HG02798 (cell line): ENCODE measurements around the gene PDE4D.
"Not testable (repeated sequence)": the region's sequence is repeated elsewhere in the genome, so short reads cannot be mapped to it uniquely, and the experiment has no call there.

Source experiments
- ATAC-seq: cut with Tn5 transposase; IDR thresholded peaks from one replicate; pipeline ENCODE4 v1.9.1; 2021; ENCODE audit warnings: mild to moderate bottlenecking; ENCODE audit not compliant: unreplicated experiment, poor library complexity

PDE4D gene

DNA sequence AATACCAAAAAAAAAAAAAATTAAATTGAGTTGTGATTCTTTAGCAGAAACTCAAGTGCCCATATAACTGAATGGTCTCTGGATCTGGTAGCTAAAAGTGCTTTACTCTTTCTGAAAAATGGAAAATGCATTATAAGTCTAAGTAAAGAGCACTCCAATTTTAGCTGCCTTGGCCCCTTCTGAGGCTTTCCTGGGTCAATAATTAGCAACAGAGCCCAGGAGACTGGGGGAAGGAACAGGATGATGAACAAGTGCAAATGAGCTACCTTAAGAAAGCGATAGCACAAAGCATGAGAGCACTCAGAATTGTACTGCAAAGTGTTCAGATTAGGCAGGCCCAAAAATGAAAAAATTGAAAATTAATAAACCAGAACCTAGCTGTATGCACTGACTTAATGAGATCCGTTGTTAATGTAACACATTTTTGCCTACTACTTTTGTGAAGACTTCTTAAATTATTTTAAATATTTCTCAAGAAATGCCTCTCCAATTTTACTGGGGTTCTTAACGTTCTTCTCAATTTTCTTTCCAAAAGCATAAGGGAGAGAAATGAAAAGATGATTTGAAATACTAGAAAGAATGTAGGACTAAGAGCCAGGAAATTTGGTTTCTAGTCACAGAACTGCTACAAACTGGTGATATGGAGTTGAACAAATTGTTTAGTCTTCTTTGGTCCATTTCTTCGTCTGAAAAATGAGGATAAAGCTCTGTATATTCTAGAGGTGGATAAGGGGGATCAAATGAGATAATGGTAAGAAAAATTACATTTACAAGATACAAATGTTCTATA lies 566.1 kb downstream of the PDE4D start:
- no peak for ATAC-seq

DNA sequence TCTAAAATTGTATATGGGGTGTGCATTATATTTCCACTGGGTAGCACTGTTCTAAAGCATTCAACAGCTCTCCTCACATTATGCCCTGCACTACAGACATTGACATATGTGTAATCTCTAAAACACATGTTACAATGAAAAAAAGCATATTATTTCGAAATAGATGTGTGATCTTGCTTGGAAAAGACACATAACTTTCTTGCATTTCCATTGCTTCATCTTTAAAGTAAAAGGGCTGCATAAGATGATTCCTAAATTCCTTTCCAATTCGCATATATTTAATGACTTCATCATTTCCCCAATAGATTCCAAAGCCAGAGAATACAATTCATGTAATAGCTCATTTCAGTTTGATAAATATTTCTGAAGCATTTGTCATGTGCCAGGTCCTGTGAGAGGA lies 566.9 kb downstream of the PDE4D start:
- no peak for ATAC-seq

DNA sequence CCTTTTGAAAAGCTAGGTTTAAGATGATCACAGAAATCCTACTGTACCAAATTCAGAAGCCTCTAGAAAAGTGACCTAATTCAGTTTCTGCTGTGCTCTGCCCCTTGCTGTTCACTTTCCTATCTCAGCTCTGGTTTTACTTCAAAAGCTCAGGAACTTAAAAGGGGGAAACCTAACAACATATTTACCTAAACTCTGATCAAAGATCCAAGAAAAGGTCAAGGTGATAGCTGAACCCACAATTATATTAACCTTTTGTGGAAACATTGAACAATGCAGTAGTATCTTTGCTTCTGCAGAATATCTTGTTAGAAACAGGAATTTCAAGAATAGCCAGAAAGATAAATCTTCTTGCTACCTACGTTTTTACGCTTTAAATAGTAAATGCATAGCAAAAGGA lies 568.5 kb downstream of the PDE4D start:
- no peak for ATAC-seq

DNA sequence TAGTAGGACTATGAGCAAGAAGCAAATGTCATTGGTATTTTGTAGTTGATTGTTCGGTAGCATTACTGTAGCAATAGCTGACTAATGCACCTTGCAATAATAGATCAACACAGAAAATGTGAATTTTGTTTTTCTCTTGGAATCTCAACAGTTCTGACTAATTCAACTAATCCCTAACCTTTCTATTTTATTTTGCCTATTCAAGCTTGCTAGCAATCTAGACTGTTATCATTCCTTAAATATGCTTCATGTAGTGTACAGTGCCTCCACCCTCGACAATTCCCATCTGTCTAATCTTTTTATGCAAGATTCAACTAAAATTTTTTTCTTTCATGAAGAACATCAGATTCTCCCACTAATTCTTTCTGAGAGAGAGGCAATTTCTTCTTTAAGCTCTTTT lies 570.6 kb downstream of the PDE4D start:
- no peak for ATAC-seq

DNA sequence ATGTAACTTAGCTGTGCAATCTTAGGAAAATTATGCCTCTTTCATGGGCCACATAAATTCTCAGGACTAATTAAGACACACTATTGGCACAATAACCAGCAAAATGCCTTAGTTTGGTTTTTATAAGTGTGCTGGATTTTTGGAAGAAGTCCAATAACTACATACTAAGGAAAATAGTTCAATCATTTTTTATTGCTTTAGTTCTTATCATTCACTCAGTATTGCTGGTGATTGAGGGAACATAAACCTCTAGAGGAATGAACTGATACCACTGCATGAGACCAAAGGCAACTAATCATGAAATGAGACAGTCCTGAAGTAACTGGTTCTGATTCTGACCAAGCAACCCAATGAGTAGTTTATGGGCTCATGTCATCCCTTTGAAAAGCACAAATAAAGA lies 571.5 kb downstream of the PDE4D start:
- no peak for ATAC-seq

DNA sequence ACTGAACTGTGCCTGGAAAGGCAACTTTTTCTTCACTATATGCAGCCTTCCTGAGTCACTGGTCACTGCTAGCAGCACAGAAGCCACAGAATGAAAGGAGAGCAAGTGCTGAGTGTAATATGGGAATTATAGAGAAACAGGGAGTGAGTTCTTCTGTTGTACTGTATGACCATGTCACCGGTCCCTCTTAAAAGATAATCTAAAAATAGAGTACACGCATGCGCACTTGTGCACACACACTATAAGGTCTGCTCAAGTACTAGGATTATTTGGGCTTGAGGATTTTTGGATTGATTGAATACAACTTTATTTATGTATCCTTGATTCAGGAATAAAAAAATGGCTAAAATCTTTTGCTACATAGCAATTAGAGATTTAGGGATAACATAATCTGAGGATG lies 571.9 kb downstream of the PDE4D start:
- no peak for ATAC-seq

DNA sequence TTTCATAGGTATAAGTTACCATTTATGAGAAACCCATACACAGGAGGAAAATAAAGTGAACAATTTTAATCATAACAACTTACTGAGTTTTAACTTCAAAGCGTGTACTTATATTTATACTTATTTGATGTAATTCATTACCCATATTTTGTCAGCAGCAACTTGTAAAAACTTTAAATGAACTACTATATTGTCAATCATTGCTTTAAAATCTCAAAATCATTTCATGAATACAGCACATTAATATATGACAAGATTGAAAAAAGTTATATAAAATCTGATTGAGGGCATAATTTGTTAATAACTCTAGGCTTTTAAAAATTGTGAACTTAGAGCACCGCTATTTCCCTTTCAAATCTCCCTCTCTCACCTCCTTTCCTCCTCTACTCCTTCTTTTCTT lies 573.1 kb downstream of the PDE4D start:
- no peak for ATAC-seq

DNA sequence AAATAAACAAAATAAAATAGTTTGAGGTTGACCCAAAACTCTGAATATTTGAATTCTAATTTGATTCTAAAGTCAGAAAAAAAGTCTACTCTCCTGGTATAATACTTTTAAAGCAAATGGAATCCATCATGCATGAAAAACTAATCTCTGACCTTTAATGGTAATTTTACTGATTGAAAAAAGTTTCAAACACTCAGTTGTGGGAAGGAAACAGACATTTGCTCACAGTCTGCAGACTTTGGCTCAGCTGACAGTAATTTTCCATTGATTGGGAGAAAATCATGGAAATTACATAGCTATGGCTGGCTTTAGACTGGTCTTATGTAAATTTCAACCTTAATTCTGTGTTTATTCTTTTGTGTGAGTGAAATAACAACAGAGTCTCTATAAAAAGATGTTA lies 574.3 kb downstream of the PDE4D start:
- no peak for ATAC-seq

DNA sequence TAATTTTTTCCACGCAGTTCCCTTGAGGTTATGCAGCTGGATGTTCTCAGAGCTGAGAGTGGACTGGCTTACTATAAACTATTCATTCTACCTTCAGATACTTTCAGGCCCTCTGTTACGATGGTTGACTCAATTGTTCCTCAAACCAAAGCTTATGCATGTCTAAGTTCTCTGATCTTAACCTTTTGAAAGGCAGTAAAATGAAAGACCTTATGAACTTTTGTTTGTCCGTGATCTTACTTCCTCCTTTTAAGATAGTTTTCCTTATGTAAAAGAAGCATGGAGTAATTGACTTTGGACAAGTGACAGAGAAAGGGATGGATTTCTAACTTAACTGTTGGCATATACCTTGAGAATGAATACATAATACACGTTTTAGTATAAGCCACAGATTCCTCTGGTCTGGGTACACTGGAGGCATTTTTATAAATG lies 575.7 kb downstream of the PDE4D start:
- ATAC-seq: no peak

DNA sequence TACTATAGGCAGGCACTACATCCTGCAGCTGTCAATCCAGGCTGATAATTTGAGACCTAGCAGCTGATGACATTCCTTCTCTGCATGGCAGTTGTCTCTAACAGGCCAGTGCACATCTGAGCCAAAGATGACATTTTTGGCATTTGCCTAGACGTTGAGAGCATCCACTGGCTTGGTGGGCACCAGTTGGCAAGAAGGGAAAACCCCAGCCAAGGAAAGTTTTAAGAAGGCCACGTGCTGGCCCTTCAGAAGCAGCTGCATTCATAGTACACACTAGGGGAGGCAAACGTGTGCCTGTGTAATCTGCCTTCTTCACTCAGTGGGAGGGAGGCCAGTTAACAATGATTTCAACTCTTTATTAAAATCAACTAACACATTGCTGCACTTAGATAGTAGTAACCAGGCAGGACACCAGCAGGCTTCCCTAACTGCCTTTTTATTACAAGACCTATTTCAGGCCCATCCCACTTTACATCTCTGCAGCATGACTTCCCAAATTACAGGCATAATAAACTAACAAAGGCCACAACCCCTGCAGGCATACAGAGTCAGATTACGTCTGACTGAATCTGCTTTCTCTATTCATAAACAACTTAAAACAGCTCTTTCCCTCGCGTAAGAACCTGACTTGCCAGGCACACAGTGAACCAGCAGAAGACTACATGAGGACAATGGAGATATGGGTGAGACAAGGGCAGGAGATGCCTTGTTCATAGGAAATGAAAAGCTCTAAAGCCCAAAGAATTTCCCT lies 576.3 kb downstream of the PDE4D start:
- ATAC-seq: no peak

DNA sequence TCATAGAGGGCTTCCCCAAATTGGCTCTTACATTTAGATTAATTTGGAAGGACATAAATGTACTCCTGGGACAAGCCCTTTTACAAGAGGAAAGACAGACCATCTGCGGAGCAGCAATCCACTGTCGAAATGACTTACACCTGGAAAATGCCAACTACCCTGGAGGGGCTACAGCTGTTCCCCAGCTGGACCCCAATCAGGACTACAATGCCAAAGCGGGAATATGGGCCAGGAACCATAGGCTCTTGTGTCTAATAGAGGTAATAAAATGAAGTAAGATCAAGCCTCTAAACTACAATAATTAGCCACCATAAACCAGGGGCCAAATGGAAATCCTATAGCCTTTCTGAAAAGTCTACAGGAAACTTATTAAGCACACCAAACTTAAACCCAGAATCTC lies 581.3 kb downstream of the PDE4D start:
- no peak for ATAC-seq

DNA sequence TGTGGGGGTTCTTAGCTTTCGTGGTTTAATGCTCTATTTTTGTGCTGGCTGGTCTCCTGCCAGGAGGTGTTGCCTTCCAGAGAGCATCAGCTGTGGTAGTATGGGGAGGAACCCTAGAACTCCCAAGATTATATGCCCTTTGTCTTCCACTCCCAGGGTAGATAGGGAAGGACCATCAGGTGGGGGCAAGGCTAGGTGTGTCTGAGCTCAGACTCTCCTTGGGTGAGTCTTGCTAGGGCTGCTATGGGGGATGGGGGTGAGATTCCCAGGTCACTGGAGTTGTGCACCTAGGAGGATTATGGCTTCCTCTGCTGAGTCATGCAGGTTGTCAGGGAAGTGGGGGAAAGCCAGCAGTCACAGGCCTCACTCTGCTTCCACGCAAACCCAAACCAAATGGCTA lies 584.8 kb downstream of the PDE4D start:
- ATAC-seq: not testable (repeated sequence)

DNA sequence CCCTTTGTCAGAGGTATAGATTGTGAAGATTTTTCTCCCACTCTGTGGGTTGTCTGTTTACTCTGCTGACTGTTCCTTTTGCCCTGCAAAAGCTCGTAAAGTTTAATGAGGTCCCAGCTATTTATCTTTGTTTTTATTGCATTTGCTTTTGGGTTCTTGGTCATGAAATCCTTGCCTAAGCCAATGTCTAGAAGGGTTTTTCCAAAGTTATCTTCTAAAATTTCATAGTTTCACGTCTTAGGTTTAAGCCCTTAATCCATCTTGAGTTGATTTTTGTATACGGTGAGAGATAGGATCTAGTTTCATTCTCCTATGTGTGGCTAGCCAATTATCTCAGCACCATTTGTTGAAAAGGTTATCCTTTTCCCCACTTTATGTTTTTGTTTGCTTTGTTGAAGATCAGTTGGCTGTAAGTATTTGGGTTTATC lies 590.2 kb downstream of the PDE4D start:
- not testable (repeated sequence) for ATAC-seq

DNA sequence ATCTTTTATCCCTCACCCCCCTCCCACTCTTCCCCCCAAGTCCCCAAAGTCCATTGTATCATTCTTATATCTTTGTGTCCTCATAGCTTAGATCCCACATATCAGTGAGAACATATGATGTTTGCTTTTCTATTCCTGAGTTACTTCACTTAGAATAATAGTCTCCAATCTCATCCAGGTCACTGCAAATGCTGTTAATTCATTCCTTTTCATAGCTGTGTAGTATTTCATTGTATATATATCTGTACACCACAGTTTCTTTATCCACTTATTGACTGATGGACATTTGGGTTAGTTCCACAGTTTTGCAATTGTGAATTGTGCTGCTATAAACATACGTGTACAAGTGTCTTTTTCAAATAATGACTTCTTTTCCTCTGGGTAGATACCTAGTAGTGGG lies 591.0 kb downstream of the PDE4D start:
- ATAC-seq: not testable (repeated sequence)

DNA sequence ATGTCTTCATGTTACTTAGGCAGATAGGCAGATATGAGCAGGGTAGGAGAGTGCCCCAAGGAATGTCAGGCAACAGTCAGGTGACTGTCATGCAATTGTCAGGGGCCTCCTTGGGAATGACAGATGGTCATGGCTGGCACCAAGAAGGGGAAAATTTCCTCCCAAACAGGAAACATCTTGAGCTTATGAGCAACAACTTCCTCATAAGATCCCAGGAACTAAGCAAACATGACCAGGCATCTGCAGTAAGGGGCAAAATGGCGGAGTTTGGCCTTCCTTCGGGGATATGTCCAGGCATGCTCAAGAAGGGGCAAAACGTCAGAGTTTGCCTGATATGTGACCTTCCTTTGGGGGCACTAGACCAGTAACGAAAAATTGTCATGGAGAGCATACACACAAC lies 591.8 kb downstream of the PDE4D start:
- ATAC-seq: no peak

DNA sequence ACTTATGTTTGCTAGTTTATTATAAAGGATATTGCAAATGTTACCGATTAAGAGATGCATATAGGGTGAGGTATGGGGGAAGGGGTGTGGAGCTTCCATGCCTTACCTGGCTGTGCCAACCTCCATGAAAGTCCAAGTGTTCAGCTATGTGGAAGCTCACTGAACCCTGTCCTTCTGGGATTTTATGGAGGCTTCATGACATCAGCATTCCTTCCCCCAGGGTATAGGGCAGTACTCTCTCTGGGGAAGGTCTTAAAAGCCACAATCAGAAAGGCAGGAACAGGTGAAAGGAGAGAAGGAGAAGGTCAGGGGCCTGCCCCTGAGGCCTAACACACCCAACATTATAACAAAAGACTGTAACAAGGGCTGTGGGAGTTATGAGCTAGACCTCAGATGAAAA lies 592.6 kb downstream of the PDE4D start:
- no peak for ATAC-seq

DNA sequence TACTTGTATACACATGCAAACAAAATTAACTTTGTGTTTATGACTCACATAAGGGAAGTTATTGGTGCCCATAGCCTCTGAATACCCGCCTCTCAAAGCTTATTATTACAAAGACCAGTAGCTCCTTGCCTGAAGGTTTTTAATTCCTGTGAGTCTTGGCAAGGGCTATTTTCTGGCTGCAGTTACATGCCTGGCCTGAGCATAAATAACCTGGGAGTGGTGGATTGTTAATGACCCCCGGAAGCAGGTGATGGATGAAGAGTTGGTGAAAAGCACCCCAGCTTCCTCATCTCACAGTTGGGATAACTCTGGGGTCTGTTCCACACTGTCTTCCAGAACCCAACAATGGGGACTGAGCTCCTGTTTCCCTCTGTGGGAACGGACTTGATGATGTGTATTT lies 594.5 kb downstream of the PDE4D start:
- ATAC-seq: no peak

DNA sequence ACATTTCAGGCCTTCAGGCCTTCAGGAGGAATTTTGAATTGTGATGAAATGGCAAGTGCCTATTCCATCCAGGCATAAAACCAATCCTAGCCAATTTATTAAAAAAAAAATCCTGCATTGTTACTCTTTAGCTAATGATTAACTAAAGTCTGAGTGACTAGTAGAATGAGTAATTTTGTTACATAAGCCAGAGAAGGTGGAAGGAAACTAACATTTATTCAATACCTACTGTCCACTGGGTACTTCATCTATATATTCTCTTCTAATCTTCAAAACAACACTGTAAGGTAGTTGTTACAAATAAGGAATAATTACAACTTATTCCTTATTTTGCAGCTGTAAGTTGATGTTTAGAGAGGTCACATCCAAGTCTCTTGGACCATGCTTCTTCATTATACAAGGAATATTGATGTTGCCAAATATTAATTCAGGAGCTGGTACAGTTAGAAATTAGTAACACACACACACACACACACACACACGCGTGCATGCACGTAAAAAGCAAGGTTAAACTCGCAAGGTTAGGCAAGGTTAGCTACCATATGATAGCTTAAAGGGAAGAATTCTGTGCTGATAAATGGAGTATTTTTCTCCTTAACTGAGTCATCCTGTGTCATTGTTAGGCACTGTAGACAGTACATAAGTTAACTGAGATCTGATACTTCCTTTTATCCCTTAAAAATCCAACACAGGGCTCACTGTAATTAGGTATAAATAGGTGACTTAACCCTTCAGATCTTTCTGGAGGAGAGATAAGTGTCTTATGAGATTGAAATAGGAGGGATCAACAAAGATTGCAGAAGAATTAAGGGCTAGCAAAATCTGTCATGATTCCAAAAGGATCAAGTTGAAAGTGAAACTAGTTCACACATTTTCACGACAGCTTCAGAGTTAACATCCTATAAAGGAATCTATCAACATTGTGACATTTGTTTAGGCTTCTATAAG lies 596.9 kb downstream of the PDE4D start:
- no peak for ATAC-seq

DNA sequence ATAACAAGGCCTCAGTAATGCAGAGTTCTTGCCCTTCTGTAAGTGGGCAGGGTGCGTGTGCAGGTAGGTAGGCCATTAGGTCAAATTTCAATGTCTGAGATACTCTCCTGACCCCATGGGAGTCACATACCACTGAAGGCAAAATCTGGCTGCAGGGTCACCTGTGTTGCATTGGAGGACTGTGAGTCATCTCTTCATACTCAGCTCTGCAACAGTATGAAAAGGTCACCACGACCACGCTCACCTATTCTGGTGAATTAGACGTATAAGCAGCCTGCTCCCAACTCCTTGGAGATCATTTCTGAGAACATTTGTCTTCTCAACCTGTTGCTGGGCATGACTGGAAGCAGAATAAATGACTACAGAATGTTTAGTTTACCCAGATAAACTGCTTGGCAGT lies 599.8 kb downstream of the PDE4D start:
- ATAC-seq: no peak

DNA sequence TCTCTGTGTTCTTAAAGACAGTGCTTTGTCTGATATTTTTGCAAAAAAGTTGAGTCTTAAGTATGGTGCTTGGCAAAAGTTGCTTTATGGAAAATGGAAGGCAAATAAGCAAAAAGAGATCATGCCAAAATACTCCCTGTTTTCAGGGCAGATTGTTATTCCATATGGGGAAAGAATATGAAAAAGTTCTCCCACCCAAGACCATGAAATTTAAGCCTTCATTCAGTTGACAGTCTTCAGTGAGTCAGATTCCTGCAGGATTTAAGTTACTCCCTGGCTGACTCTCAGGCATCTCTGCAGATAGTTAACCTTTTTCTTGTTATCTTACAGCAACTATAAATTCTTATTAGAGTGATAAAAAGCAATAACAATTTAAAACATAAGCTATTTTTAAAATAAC lies 601.6 kb downstream of the PDE4D start:
- no peak for ATAC-seq

DNA sequence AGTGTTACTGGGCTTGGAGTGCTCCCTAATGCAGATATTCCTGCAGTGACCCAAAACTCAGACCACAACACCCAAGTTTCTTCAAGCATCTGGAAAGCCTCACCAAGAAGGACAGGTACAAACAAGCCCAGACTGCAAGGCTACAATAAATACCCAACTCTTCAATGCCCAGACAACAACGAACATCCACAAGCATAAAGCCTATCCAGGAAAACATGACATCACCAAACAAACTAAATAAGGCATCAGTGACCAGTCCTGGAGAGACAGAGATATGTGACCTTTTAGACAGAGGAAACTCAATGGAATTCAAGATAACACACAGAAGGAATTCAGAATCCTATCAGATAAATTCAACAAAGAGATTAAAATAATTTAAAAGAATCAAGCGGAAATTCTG lies 605.6 kb downstream of the PDE4D start:
- no peak for ATAC-seq
